ENCODE data around the gene MFSD8. TPM values are rescaled to one million over a fixed set of nuclear protein-coding genes. Genes with fewer than 3 reads are reported as not detected.
"Not testable (repeated sequence)": the region's sequence is repeated elsewhere in the genome, so short reads cannot be mapped to it uniquely, and the experiment has no call there.

Gene MFSD8
- total RNA-seq, 1 experiment from 2014 or later, result 17.6 TPM

DNA sequence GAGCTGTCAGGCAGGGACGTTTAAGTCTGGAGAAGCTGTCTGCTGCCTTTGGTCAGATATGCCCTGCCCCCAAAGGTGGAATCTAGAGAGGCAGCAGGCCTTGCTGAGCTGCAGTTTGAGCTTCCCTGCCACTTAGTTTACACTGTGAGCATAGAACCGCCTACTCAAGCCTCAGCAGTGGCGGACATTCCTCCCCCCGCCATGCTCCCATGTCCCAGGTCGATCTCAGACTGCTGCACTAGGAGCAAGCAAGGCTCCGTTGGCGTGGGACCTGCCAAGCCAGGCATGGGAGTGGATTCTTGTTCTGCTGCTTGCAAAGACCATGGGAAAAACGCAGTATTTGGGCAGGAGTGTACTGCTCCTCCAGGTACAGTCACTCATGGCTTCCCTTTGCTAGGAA lies 59.9 kb downstream of the MFSD8 start (continued):
- TF ChIP-seq, protein P1, sequence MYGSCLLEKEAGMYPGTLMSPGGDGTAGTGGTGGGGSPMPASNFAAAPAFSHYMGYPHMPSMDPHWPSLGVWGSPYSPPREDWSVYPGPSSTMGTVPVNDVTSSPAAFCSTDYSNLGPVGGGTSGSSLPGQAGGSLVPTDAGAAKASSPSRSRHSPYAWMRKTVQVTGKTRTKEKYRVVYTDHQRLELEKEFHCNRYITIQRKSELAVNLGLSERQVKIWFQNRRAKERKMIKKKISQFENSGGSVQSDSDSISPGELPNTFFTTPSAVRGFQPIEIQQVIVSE (CRISPR knock-in tag; IDR thresholded peaks at IDR 0.05; ENCODE audit: borderline replicate concordance), result no peak
- TF ChIP-seq SMAD4 (CRISPR knock-in tag; IDR thresholded peaks at IDR 0.05) (no peak), CREB1 (CRISPR knock-in tag; IDR thresholded peaks at IDR 0.05) (no peak), ZNF396 (CRISPR knock-in tag; IDR thresholded peaks at IDR 0.05; ENCODE audit: borderline replicate concordance) (no peak)

GRCh38 chr4:127899682-127900081 lies 65.3 kb downstream of the MFSD8 start:
- peaks cover 44% of the 10 kb centered on the region for H3K36me3 Mint-ChIP-seq
- H3K4me3 Mint-ChIP-seq; DNase-seq (ENCODE audit: low spot score); H3K4me1 Mint-ChIP-seq; H3K9me3 Mint-ChIP-seq; H3K27ac Mint-ChIP-seq; H3K27me3 Mint-ChIP-seq (ENCODE audit: low read depth); POLR2A ChIA-PET; ATAC-seq; CTCF ChIA-PET: not testable (repeated sequence)
- peak; percentile 39; the same call in 1 of the 2 replicates for TF ChIP-seq GTF2I (CRISPR knock-in tag; conservative IDR thresholded peaks at IDR 0.05)

GRCh38 chr4:127896528-127896927 lies 68.4 kb downstream of the MFSD8 start:
- Mint-ChIP-seq H3K4me1 (no peaks in the 10 kb centered on the region), H3K27me3 (ENCODE audit: low read depth) (no peaks in the 10 kb centered on the region; the same call in 1 of the 2 replicates), H3K36me3 (peaks cover 63% of the 10 kb centered on the region), H3K4me3 (no peak overlapping the region), H3K27ac (no peak overlapping the region), H3K9me3 (no peaks in the 10 kb centered on the region; the same call in 1 of the 2 replicates)
- no peak for DNase-seq (ENCODE audit: low spot score)
- ChIA-PET POLR2A (no interaction called here), CTCF (no interaction called here)
- TF ChIP-seq MLX (CRISPR knock-in tag; IDR thresholded peaks at IDR 0.05) (no peak), ZNF532 (CRISPR knock-in tag; IDR thresholded peaks at IDR 0.05; ENCODE audit: borderline replicate concordance) (no peak), ZNF138 (CRISPR knock-in tag; conservative IDR thresholded peaks at IDR 0.05) (no peak), RELA (CRISPR knock-in tag; IDR thresholded peaks at IDR 0.05; ENCODE audit: borderline replicate concordance) (no peak), FOXP1 (CRISPR knock-in tag; IDR thresholded peaks at IDR 0.05; ENCODE audit: borderline replicate concordance) (no peak), HMGXB4 (CRISPR knock-in tag; IDR thresholded peaks at IDR 0.05) (no peak), CBFB (CRISPR knock-in tag; IDR thresholded peaks at IDR 0.05; ENCODE audit: low read depth) (no peak)
- TF ChIP-seq, protein P2, sequence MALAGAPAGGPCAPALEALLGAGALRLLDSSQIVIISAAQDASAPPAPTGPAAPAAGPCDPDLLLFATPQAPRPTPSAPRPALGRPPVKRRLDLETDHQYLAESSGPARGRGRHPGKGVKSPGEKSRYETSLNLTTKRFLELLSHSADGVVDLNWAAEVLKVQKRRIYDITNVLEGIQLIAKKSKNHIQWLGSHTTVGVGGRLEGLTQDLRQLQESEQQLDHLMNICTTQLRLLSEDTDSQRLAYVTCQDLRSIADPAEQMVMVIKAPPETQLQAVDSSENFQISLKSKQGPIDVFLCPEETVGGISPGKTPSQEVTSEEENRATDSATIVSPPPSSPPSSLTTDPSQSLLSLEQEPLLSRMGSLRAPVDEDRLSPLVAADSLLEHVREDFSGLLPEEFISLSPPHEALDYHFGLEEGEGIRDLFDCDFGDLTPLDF (CRISPR knock-in tag; IDR thresholded peaks at IDR 0.05), result no peak
- TF ChIP-seq, protein P3, sequence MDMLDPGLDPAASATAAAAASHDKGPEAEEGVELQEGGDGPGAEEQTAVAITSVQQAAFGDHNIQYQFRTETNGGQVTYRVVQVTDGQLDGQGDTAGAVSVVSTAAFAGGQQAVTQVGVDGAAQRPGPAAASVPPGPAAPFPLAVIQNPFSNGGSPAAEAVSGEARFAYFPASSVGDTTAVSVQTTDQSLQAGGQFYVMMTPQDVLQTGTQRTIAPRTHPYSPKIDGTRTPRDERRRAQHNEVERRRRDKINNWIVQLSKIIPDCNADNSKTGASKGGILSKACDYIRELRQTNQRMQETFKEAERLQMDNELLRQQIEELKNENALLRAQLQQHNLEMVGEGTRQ (CRISPR knock-in tag; IDR thresholded peaks at IDR 0.05), result no peak
- TF ChIP-seq, protein P4, sequence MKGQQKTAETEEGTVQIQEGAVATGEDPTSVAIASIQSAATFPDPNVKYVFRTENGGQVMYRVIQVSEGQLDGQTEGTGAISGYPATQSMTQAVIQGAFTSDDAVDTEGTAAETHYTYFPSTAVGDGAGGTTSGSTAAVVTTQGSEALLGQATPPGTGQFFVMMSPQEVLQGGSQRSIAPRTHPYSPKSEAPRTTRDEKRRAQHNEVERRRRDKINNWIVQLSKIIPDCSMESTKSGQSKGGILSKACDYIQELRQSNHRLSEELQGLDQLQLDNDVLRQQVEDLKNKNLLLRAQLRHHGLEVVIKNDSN (CRISPR knock-in tag; IDR thresholded peaks at IDR 0.05), result no peak
- TF ChIP-seq, protein P5, sequence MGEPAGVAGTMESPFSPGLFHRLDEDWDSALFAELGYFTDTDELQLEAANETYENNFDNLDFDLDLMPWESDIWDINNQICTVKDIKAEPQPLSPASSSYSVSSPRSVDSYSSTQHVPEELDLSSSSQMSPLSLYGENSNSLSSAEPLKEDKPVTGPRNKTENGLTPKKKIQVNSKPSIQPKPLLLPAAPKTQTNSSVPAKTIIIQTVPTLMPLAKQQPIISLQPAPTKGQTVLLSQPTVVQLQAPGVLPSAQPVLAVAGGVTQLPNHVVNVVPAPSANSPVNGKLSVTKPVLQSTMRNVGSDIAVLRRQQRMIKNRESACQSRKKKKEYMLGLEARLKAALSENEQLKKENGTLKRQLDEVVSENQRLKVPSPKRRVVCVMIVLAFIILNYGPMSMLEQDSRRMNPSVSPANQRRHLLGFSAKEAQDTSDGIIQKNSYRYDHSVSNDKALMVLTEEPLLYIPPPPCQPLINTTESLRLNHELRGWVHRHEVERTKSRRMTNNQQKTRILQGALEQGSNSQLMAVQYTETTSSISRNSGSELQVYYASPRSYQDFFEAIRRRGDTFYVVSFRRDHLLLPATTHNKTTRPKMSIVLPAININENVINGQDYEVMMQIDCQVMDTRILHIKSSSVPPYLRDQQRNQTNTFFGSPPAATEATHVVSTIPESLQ (CRISPR knock-in tag; IDR thresholded peaks at IDR 0.05), result no peak
- no peak for ATAC-seq

All from WTC11 (cell line).